Natural killer cell (primary cell): ENCODE results near the gene TAF4. TPM values are rescaled to one million over a fixed set of nuclear protein-coding genes. Genes with fewer than 3 reads are reported as not detected.

Experiments used
- ATAC-seq, 3 donors: fragments of 150-1000 bp in 2 of 3; fragments of 200-7000 bp in 1 of 3; cut with Tn5 transposase; 1 replicate in 1 of 3; 2 replicates in 2 of 3; pipeline ENCODE4 v1.10.0; 2021; ENCODE audit warnings: mild to moderate bottlenecking in 2 of 3, moderate library complexity in 2 of 3
- DNase-seq, 2 donors: peaks; one replicate each; pipeline versions ENCODE4 v3.0.0 to v3.0.0-alpha.2; 2013 to 2021; ENCODE audit warnings: mixed read lengths in 1 of 2
- H3K27ac ChIP-seq: one replicate; pipeline ENCODE4 v1.5.1; 2013; ENCODE audit warnings: mild to moderate bottlenecking, low read length
- H3K27me3 ChIP-seq: one replicate; pipeline ENCODE4 v1.6.1; 2013; ENCODE audit warnings: low read length; ENCODE audit not compliant: control insufficient read depth, insufficient read depth
- H3K36me3 ChIP-seq: one replicate; pipeline ENCODE4 v1.6.1; 2013; ENCODE audit warnings: low read length; ENCODE audit not compliant: control insufficient read depth, insufficient read depth
- H3K4me1 ChIP-seq: one replicate; pipeline ENCODE4 v1.6.1; 2013; ENCODE audit warnings: low read length; ENCODE audit not compliant: control insufficient read depth, insufficient read depth
- H3K4me3 ChIP-seq: one replicate; pipeline ENCODE4 v1.5.1; 2013; ENCODE audit warnings: low read length
- H3K9me3 ChIP-seq: one replicate; pipeline ENCODE4 v1.6.1; 2013; ENCODE audit warnings: low read length; ENCODE audit not compliant: control insufficient read depth, insufficient read depth
- H3K27ac Mint-ChIP-seq, 2 donors: one replicate each; pipeline ENCODE4 v1.8.0; 2022; ENCODE audit warnings: mild to moderate bottlenecking in 2 of 2, mixed read lengths in 2 of 2, moderate library complexity in 1 of 2
- H3K27me3 Mint-ChIP-seq, 2 donors: one replicate each; pipeline ENCODE4 v1.8.0; 2022; ENCODE audit warnings: low read depth in 2 of 2, mixed read lengths in 2 of 2
- H3K36me3 Mint-ChIP-seq: one replicate; pipeline ENCODE4 v1.8.0; 2022; ENCODE audit warnings: mixed read lengths
- H3K4me1 Mint-ChIP-seq, 2 donors: one replicate each; pipeline ENCODE4 v1.8.0; 2022; ENCODE audit warnings: mixed read lengths in 2 of 2
- H3K4me3 Mint-ChIP-seq: one replicate; pipeline ENCODE4 v1.8.0; 2022; ENCODE audit warnings: mild to moderate bottlenecking, moderate library complexity, mixed read lengths
- H3K9me3 Mint-ChIP-seq, 2 donors: one replicate each; pipeline ENCODE4 v1.8.0; 2022; ENCODE audit warnings: mixed read lengths in 2 of 2
- WGBS: methylation state at CpG from one replicate; pipeline ENCODE4 v1.1.7; 2013; ENCODE audit warnings: missing lambda C conversion rate; ENCODE audit not compliant: insufficient coverage; 5-methylcytosine and 5-hydroxymethylcytosine counted together
- intact Hi-C: fragments of 100-400 bp; cut with micrococcal nuclease; formaldehyde crosslinking; loops from one replicate; pipeline ENCODE4 v1.14.2; 2022
- total RNA-seq, 4 donors: library from RNA; stranded (reverse); fragments of 120-200 nt in 1 of 4; gene quantifications; one replicate each; pipeline versions ENCODE4 v1.2.3 to v1.2.4, GENCODE V29; 2013 to 2022
- TF ChIP-seq, protein P1 (sequence below): fragments of 200-600 bp; IDR thresholded peaks from one replicate; pipeline ENCODE4 v1.8.0; 2022; ENCODE audit warnings: antibody characterized with exemption

TAF4 gene
- total RNA-seq, 3 donors from 2014 or later (not counting 1 experiment from before 2014, with no cell fraction given) = 30.0 to 35.1 (median 30.3) TPM

DNA sequence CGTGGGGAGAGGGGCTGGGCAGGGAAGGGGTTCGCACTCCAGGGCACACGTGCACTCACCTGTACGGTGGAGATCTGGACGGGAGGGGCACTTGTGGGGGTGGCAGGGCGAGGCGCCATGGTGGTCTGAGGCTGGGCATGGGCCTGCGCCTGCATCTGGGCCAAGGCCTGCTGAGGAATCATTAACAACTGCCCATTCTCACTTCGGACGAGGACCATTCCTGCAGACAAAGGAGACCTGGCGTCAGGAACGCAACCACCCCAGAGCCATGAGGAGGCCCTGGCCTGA is 51.2 kb downstream of the TAF4 start:
- no peak for ATAC-seq
- H3K4me1 ChIP-seq = peaks cover 4% of the 10 kb centered on the region
- peaks cover 16% of the 10 kb centered on the region for H3K36me3 ChIP-seq
- Mint-ChIP-seq H3K4me1 (peaks cover 22 to 38% of the 10 kb centered on the region in 2 donors), H3K4me3 (no peak overlapping the region), H3K36me3 (no peaks in the 10 kb centered on the region), H3K27ac (no peak overlapping the region), H3K27me3 (no peaks in the 10 kb centered on the region), H3K9me3 (no peaks in the 10 kb centered on the region)
- H3K27ac ChIP-seq = no peak overlapping the region
- TF ChIP-seq, protein P1, sequence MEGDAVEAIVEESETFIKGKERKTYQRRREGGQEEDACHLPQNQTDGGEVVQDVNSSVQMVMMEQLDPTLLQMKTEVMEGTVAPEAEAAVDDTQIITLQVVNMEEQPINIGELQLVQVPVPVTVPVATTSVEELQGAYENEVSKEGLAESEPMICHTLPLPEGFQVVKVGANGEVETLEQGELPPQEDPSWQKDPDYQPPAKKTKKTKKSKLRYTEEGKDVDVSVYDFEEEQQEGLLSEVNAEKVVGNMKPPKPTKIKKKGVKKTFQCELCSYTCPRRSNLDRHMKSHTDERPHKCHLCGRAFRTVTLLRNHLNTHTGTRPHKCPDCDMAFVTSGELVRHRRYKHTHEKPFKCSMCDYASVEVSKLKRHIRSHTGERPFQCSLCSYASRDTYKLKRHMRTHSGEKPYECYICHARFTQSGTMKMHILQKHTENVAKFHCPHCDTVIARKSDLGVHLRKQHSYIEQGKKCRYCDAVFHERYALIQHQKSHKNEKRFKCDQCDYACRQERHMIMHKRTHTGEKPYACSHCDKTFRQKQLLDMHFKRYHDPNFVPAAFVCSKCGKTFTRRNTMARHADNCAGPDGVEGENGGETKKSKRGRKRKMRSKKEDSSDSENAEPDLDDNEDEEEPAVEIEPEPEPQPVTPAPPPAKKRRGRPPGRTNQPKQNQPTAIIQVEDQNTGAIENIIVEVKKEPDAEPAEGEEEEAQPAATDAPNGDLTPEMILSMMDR = no peak
- no peaks in the 10 kb centered on the region for H3K27me3 ChIP-seq
- DNase-seq = no peak
- no peaks in the 10 kb centered on the region for H3K9me3 ChIP-seq
- intact Hi-C loops = loop anchor here (10.0 kb wide), 1 partner anchor 370 kb away; the partner anchor contains the start of gene RPS21
- WGBS = 93% methylated on average over 12 of the region's 12 CpGs
- no peak overlapping the region for H3K4me3 ChIP-seq

DNA sequence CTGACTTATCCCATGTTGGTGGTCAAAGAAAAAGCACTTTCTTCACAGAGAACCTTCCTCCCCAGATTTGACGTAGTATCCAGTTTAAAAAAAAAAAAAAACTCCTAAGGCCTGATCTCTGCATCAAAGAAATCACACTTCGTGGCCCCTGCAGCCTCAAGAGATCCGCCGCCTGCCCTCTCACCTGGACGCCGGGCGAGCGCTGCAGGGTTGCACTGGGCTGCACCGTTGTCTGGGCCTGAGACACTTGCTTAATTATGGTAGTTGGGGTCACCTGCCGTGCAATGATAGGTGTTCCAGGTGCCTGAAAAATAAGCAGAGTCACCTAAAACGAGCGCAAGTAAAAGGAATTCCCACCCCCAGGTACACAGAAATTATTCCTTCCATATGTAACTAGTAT is 53.0 kb downstream of the TAF4 start:
- intact Hi-C loops = loop anchor here (10.0 kb wide), 1 partner anchor 372 kb away; the partner anchor contains the start of gene RPS21
- peaks cover 29% of the 10 kb centered on the region for H3K36me3 ChIP-seq
- TF ChIP-seq, protein P1 = no peak
- peaks cover 14% of the 10 kb centered on the region for H3K4me1 ChIP-seq
- DNase-seq = no peak
- H3K36me3 Mint-ChIP-seq = no peaks in the 10 kb centered on the region
- H3K27ac ChIP-seq = no peak overlapping the region
- no peak overlapping the region for H3K27ac Mint-ChIP-seq
- no peaks in the 10 kb centered on the region for H3K27me3 ChIP-seq
- no peaks in the 10 kb centered on the region for H3K9me3 Mint-ChIP-seq
- peaks cover 27 to 31% of the 10 kb centered on the region in 2 donors for H3K4me1 Mint-ChIP-seq
- H3K4me3 Mint-ChIP-seq = no peak overlapping the region
- WGBS = 97% methylated on average over 12 of the region's 12 CpGs
- no peaks in the 10 kb centered on the region for H3K27me3 Mint-ChIP-seq
- no peaks in the 10 kb centered on the region for H3K9me3 ChIP-seq
- no peak for ATAC-seq
- H3K4me3 ChIP-seq = no peak overlapping the region

DNA sequence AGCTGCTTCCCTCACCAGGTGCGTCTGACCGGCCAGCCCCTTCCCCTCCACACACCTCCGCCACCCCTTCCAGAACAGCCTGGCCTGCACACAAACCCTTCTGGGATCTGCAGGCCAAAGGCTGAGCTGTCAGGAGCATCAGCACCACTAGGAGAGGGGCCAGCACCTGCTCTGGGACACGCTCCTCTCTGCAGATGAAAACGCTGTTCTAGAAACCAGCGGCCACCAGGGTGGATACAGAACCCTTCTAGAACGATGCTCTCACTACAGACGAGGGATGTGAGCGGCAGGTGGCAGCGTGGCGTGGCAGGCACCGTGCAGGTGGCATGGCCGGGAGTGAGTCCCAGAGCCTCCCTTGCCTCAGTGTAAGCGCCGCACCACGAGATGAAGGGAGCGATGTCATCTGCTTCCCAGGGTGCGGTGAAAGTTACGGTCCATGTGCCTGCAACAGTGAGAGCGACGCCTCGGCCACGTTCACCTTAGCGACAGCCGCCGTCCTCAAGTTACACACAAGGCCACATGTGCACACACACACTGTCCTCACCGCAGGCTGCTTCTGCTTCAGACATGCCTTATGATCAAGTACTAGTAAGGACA is 53.6 kb downstream of the TAF4 start:
- no peaks in the 10 kb centered on the region for H3K9me3 ChIP-seq
- H3K4me1 Mint-ChIP-seq = peaks cover 33 to 37% of the 10 kb centered on the region in 2 donors
- no peaks in the 10 kb centered on the region for H3K36me3 Mint-ChIP-seq
- TF ChIP-seq, protein P1 = no peak
- H3K4me3 ChIP-seq = no peak overlapping the region
- intact Hi-C loops = loop anchor here (2.0 to 10.0 kb wide), 3 partner anchors 125 to 373 kb away; partner anchors contain the start of gene RPS21
- ATAC-seq (no peak), DNase-seq (no peak)
- WGBS = 99% methylated on average over 27 of the region's 27 CpGs
- peaks cover 20% of the 10 kb centered on the region for H3K4me1 ChIP-seq
- no peaks in the 10 kb centered on the region for H3K27me3 ChIP-seq
- no peaks in the 10 kb centered on the region for H3K9me3 Mint-ChIP-seq
- no peaks in the 10 kb centered on the region for H3K27me3 Mint-ChIP-seq
- H3K27ac ChIP-seq = no peak overlapping the region
- H3K27ac Mint-ChIP-seq = no peak overlapping the region
- peaks cover 32% of the 10 kb centered on the region for H3K36me3 ChIP-seq
- H3K4me3 Mint-ChIP-seq = no peak overlapping the region

DNA sequence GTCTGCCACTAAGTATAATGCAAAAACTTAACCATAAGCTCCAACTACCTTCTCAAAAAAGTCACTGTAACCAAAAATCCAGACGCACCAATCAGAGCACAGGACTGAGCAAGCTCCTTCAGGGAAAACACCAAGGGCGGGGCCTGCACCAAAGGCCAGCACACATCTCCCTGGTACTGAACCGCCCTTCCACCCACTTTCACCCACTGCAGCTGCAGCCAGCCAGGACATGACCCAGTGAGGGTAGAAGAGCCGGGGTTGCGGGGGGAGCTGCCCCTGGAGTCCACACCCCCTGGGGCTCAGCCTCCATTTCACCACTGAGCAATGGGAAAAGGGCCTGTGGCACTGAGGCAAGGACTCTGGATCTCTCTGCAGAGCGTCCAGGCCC is 54.3 kb downstream of the TAF4 start:
- no peak overlapping the region for H3K27ac Mint-ChIP-seq

More for the DNA sequence above, 54.3 kb downstream of the TAF4 start:
- no peaks in the 10 kb centered on the region for H3K36me3 Mint-ChIP-seq
- intact Hi-C loops = loop anchor here (2.0 to 10.0 kb wide), 3 partner anchors 125 to 373 kb away; partner anchors contain the start of gene RPS21
- no peak overlapping the region for H3K4me3 Mint-ChIP-seq
- 98% methylated on average over 6 of the region's 6 CpGs for WGBS
- no peak for ATAC-seq
- no peak overlapping the region for H3K4me3 ChIP-seq
- H3K9me3 Mint-ChIP-seq = no peaks in the 10 kb centered on the region
- TF ChIP-seq, protein P1 = no peak
- H3K27me3 ChIP-seq = no peaks in the 10 kb centered on the region
- peaks cover 29 to 42% of the 10 kb centered on the region in 2 donors for H3K4me1 Mint-ChIP-seq
- H3K27me3 Mint-ChIP-seq = no peaks in the 10 kb centered on the region
- DNase-seq = no peak
- peaks cover 20% of the 10 kb centered on the region for H3K4me1 ChIP-seq
- peaks cover 32% of the 10 kb centered on the region for H3K36me3 ChIP-seq
- no peak overlapping the region for H3K27ac ChIP-seq
- no peaks in the 10 kb centered on the region for H3K9me3 ChIP-seq
